ENCODE results near the gene TIGD6.

DNA sequence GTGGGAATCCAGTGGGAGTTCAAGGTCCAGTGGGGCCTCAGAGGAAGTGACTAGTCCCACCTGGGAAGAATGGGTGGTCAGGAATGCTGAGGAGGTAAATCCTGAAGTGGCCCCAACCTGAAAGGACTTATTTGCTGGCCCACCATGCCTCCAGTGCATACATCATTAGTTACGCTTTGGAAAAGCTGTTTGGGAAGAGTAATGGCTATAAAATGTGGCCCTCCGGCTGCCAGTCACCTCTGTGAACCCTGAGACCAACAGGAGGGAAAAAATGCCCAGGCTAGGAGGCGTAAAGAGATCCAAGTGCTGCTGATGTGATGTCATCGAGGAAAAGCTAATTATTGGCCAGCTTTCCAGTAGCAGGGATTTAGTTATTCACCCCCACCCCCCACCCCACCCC, 42.6 kb downstream of the TIGD6 start:
- no peak for TF ChIP-seq POLR2A (IDR thresholded peaks at IDR 0.05)
- TF ChIP-seq, protein P1, sequence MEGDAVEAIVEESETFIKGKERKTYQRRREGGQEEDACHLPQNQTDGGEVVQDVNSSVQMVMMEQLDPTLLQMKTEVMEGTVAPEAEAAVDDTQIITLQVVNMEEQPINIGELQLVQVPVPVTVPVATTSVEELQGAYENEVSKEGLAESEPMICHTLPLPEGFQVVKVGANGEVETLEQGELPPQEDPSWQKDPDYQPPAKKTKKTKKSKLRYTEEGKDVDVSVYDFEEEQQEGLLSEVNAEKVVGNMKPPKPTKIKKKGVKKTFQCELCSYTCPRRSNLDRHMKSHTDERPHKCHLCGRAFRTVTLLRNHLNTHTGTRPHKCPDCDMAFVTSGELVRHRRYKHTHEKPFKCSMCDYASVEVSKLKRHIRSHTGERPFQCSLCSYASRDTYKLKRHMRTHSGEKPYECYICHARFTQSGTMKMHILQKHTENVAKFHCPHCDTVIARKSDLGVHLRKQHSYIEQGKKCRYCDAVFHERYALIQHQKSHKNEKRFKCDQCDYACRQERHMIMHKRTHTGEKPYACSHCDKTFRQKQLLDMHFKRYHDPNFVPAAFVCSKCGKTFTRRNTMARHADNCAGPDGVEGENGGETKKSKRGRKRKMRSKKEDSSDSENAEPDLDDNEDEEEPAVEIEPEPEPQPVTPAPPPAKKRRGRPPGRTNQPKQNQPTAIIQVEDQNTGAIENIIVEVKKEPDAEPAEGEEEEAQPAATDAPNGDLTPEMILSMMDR (IDR thresholded peaks at IDR 0.05) = no peak
